NOMO-1 (cell line): ENCODE results near the gene RBM38.

Experiments used
- DNase-seq, 2 experiments: peaks; one replicate each; lab custom pipeline; 2025; ENCODE audit not compliant: unreplicated experiment in 2 of 2; lab: John Stamatoyannopoulos, UW

The RBM38 gene

DNA sequence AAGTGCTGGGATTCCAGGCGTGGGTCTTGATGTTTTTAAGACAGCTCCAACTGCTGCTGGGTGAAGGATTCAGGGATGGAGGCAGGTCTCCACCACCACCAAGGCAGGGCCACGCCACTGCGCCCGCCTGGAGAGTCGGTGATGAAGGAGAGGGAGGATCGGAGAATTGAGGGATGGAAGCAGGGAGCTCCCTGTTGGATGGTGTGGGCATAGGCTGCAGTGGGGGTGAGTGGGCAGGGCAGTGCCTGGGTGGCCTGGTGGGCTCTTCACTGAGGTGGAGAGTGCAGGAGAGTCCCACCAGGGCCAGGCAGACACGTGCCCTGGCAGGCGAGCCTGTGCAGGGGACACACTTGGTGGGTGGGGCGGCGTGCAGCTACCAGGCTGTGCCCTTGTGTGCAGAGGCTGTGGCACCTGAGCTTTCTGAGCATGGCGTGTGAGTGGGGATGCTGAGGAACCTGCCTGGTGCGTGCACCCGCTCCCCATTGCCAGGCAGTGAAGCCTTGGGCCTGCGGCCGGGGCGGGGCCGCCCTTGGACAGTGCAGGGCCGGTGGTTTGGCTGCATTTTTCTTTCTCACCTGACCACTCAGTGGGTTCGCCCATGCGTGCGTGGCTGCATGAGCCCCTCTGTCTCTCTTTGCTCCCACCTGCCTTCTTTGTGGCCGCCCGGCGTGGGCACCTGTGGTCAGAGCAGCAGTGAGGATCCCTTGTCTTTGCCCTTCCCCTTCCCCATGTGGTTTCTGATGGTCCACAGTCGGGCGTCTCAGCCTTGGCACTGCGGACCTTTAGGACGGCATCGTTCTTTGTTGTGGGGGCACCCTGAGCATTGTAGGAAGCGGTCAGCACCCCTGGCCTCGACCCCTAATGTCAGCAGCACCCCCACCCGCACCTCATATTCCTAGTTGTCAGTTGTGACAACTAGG, 11.3 kb downstream of the RBM38 start:
- no peak for DNase-seq

- DNase-seq, result no peak
Measured at GRCh38 chr20:57403216-57403615, 12.0 kb downstream of the RBM38 start.

GRCh38 chr20:57404006-57404405, 12.8 kb downstream of the RBM38 start:
- DNase-seq, result no peak

DNA sequence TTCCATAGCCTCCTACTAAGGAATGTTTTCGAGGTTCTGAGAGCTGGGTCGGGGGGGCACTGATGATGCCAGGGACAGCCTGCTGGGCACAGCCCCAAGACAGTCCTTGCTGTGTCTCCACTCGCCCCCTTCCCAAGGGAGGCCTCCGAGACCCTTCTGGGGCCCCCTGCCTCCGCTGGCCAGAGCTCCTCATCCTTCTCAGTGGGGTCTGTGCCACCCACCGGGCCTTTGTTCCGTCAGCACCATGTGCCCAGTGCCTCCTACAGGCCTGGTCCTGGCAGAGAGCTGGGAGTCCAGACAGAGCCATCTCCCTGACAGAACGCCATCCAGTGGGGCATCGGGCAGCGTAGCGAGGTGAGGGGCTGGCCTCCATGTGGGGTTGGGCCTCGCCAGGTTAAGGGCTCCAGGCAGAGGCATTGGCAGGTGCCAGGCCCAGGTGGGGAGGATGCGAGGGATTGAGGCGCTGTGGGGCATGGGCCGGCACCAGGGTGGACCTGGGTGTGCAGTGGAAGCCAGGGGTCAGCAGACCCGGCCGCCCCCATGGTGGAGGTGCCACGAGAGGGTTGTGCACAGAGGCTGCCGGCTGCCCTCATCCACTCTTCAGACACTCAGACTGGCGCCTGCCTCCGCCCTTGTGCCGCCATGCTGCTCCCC, 13.3 kb downstream of the RBM38 start:
- DNase-seq, result no peak

- DNase-seq, result no peak
Measured at GRCh38 chr20:57405236-57406016, 14.2 kb downstream of the RBM38 start.

- no peak for DNase-seq
Measured at GRCh38 chr20:57407541-57407956, 16.4 kb downstream of the RBM38 start.

DNA sequence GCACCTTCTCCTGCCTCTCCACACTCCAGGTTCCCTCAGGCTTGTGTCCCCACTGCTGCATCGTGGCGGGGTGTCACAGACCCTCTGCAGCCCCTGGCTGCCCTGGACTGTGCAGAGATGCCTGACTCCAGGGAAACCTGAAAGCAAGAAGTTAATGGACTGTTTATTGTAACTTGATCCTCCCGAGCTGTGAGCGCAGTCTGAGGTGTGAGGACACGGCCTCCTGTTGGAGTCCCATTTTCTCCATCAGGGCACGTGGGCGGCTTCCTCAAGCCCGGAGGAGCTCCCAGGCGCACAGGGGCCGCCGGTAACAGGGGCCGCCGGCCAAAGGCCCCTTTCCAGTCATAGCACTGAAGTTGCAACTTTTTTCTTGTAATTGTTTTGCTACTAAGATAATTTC, 16.9 kb downstream of the RBM38 start:
- no peak for DNase-seq

GRCh38 chr20:57408536-57409233, 17.5 kb downstream of the RBM38 start:
- no peak for DNase-seq

- DNase-seq, result no peak
Measured at GRCh38 chr20:57409316-57409671, 18.1 kb downstream of the RBM38 start.

DNA sequence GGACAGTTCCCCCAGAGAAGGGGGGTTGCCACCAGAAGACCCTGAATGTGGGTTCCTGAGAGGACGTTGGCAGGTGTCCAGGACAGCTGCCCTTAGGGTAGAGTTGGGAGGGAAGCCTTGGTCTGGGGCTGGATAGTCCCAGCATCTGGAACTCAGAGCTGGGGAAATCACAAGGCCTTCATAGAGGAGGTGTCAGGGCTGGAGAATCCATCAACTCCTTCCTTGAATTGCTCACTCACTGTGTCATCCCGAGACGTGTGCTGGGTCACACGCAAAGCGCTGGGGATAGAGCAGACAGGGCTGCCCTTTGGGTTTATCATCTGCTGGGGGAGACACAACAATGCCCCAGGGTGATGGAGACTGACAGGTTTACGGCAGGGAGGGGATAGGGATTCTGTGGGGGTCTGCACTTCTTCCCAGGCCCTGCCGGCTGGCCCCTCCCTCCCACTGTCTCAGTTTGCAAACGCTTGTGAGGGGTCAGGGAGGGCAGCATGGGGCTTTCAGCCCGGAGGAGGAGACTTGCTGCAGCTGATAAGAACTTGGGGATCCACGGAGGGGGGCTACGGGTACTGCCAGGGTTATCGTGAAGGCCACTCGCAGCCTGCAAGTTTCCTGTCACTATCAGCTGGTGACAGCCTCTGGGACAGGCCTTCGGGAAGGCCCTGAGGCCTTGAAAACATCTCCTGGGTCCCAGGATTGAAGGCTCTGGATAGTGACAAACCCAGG, 18.6 kb downstream of the RBM38 start:
- DNase-seq, result no peak

DNA sequence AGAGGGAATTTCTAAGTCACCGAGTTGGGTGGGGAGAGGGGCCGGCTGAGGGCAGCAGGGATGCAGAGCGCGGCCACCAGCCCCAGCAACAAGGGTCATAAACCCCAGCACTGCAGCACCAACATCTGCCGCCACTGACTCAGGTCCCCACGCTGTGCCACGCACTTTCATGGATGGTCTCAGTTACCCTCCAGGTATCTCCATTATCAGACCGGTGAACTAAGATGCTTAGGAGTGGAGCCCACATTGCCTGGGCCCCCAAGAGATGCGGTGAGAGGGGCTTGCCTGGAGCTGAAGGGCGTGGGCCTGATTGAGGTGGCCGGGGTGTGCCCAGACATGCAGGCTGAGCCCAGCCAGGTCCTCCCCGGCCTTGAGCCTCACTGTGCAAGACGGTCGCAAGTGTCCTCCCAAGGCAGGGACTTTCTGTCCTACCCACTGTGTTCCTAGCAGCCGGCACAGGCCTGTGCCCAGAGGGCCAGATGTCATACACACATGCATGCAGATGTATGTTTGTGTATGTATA, 19.3 kb downstream of the RBM38 start:
- no peak for DNase-seq

- DNase-seq, result no peak
Measured at GRCh38 chr20:57410924-57411323, 19.7 kb downstream of the RBM38 start.

GRCh38 chr20:57411406-57412283, 20.4 kb downstream of the RBM38 start:
- DNase-seq, result no peak

- DNase-seq, result no peak
Measured at GRCh38 chr20:57412347-57413029, 21.3 kb downstream of the RBM38 start.

GRCh38 chr20:57413986-57414385, 22.8 kb downstream of the RBM38 start:
- DNase-seq, result no peak

- DNase-seq, result no peak
Measured at GRCh38 chr20:57414867-57415592, 23.8 kb downstream of the RBM38 start.

GRCh38 chr20:57415771-57416170, 24.6 kb downstream of the RBM38 start:
- DNase-seq, result no peak
